ENCODE measurements around the gene STAG2. TPM values are rescaled to one million over a fixed set of nuclear protein-coding genes. Genes with fewer than 3 reads are reported as not detected.
"Not testable (repeated sequence)": the region's sequence is repeated elsewhere in the genome, so short reads cannot be mapped to it uniquely, and the experiment has no call there.

The STAG2 gene
- total RNA-seq, 1 experiment from 2014 or later: 76.4 TPM

- in situ Hi-C loops (cut with HindIII; ENCODE audit: low sequenced_read_pairs): no loop called here
- DNase-seq (ENCODE audit: low spot score): no peak
Observed at GRCh38 chrX:124125471-124125870, 164.0 kb downstream of the STAG2 start.

GRCh38 chrX:124127496-124127895 lies 166.0 kb downstream of the STAG2 start:
- in situ Hi-C loops (cut with HindIII; ENCODE audit: low sequenced_read_pairs): no loop called here
- DNase-seq (ENCODE audit: low spot score): no peak

GRCh38 chrX:124132437-124132836 lies 170.9 kb downstream of the STAG2 start:
- DNase-seq (ENCODE audit: low spot score); in situ Hi-C loops (cut with HindIII; ENCODE audit: low sequenced_read_pairs): not testable (repeated sequence)

- in situ Hi-C loops (cut with HindIII; ENCODE audit: low sequenced_read_pairs): no loop called here
- DNase-seq (ENCODE audit: low spot score): no peak
Observed at GRCh38 chrX:124145749-124146148, 184.2 kb downstream of the STAG2 start.

- no peak for DNase-seq (ENCODE audit: low spot score)
- in situ Hi-C loops (cut with HindIII; ENCODE audit: low sequenced_read_pairs): no loop called here
Observed at GRCh38 chrX:124151195-124151594, 189.7 kb downstream of the STAG2 start.

Other genes starting within 250 kb of the STAG2 start
- gene THOC2, start 228.7 kb upstream of the STAG2 start, total RNA-seq (2014; rRNA removed; shearing (Covaris generic)): 38.2 and 50.9 TPM in 2 replicates
- gene XIAP, start 101.7 kb upstream of the STAG2 start, total RNA-seq (2014; rRNA removed; shearing (Covaris generic)): 15.8 and 19.9 TPM in 2 replicates

All from G401 (cell line).